Panc1 (cell line): ENCODE measurements around the gene PTGES3. TPM values are rescaled to one million over a fixed set of nuclear protein-coding genes. Genes with fewer than 3 reads are reported as not detected.
A peak's percentile ranks its signal among the peaks of the same experiment; 100 is the strongest.

Source experiments
- ATAC-seq: fragments of 200-7000 bp; cut with Tn5 transposase; 2 replicates; pipeline ENCODE4 v1.9.1; 2020; ENCODE audit warnings: mild to moderate bottlenecking, moderate library complexity
- BruUV-seq: library from RNA; stranded (reverse); fragments of 400-500 nt; replicated peaks from 2 replicates; lab custom pipeline; 2021; lab: Mats Ljungman, UMichigan
- CTCF ChIA-PET: fragments of 300-600 bp; sonication (Branson Sonifier 250); formaldehyde crosslinking; loops from one replicate; lab custom pipeline; 2022; ENCODE audit warnings: antibody characterized with exemption; lab: Charles Lee
- POLR2A ChIA-PET: fragments of 300-600 bp; sonication (Branson Sonifier 250); formaldehyde crosslinking; loops from one replicate; lab custom pipeline; 2022; ENCODE audit warnings: antibody characterized with exemption; lab: Charles Lee
- DNase-seq: peaks from one replicate; pipeline ENCODE4 v3.0.0-alpha.2; 2010; ENCODE audit warnings: low read depth, low spot score
- H3K27ac ChIP-seq: 2 replicates; pipeline ENCODE4 v1.5.1; 2011; ENCODE audit warnings: mild to moderate bottlenecking, low read length, inconsistent platforms
- H3K27me3 ChIP-seq: fragments of 200-500 bp; sonication (Bioruptor generic); 2 replicates; pipeline ENCODE4 v1.6.0; 2014; ENCODE audit warnings: low read length, inconsistent platforms; ENCODE audit not compliant: control insufficient read depth, insufficient read depth
- H3K36me3 ChIP-seq: fragments of 200-500 bp; sonication (Bioruptor generic); 2 replicates; pipeline ENCODE4 v1.5.1; 2014; ENCODE audit warnings: inconsistent platforms, mild to moderate bottlenecking, low read length, moderate library complexity; ENCODE audit not compliant: control insufficient read depth, insufficient read depth
- H3K4me1 ChIP-seq: 2 replicates; pipeline ENCODE4 v1.5.1; 2011; ENCODE audit warnings: inconsistent platforms, mild to moderate bottlenecking, low read length, moderate library complexity; ENCODE audit not compliant: control insufficient read depth, insufficient read depth
- H3K4me3 ChIP-seq, 2 experiments: 2 replicates each; pipeline ENCODE4 v1.5.1; 2011 to 2012; ENCODE audit warnings: low read depth in 2 of 2, low read length in 2 of 2, mild to moderate bottlenecking in 2 of 2, inconsistent platforms in 1 of 2, moderate library complexity in 1 of 2
- H3K9me3 ChIP-seq: fragments of 200-500 bp; sonication (Bioruptor generic); 2 replicates; pipeline ENCODE4 v1.5.1; 2014; ENCODE audit warnings: low read depth, mild to moderate bottlenecking, inconsistent platforms, low read length, moderate library complexity; ENCODE audit not compliant: control insufficient read depth, insufficient read depth
- CTCF ChIP-seq: fragments of 450-650 bp; IDR thresholded peaks from 2 replicates; pipeline ENCODE4 v1.5.1; 2017; ENCODE audit warnings: mild to moderate bottlenecking
- POLR2AphosphoS5 ChIP-seq: IDR thresholded peaks from 2 replicates; pipeline ENCODE4 v1.6.1; 2012; ENCODE audit warnings: mild to moderate bottlenecking, low read depth, low read length, moderate library complexity
- REST ChIP-seq, 2 experiments: IDR thresholded peaks; 2 replicates each; pipeline ENCODE4 v1.6.1; 2011 to 2012; ENCODE audit warnings: low read depth in 2 of 2, control low read depth in 1 of 2, low read length in 1 of 2, mild to moderate bottlenecking in 1 of 2, moderate library complexity in 1 of 2; ENCODE audit not compliant: insufficient read depth in 1 of 2
- SIN3A ChIP-seq: IDR thresholded peaks from 2 replicates; pipeline ENCODE4 v1.6.1; 2012; ENCODE audit warnings: low read depth, mild to moderate bottlenecking, low read length, moderate library complexity, borderline replicate concordance; ENCODE audit not compliant: insufficient read depth
- TCF7L2 ChIP-seq: IDR thresholded peaks from 2 replicates; pipeline ENCODE4 v1.6.1; 2011; ENCODE audit warnings: mild to moderate bottlenecking, low read depth, low read length, inconsistent platforms
- in situ Hi-C: cut with HindIII; loops from 2 replicates; pipeline ENCODE4 v1.10.0; 2016; ENCODE audit warnings: low sequenced_read_pairs, low pct_unique_long_range_greater_than_20kb
- intact Hi-C: fragments of 100-400 bp; cut with micrococcal nuclease; formaldehyde crosslinking; loops from one replicate; pipeline ENCODE4 v1.10.0; 2022; ENCODE audit not compliant: unreplicated experiment
- total RNA-seq: library from RNA; stranded (reverse); gene quantifications from one replicate; pipeline ENCODE4 v1.2.1, GENCODE V29; 2021; ENCODE audit not compliant: unreplicated experiment

The PTGES3 gene
- total RNA-seq, 1 experiment from 2014 or later, result 339 TPM

GRCh38 chr12:56630180-56630632 is 57.9 kb downstream of the PTGES3 start, which contains the start of gene BAZ2A:
Gene BAZ2A (minus strand): TSS chr12:56630326. CDS start chr12:56617530, 12,796 bp downstream.
- ChIA-PET CTCF (no interaction called here), POLR2A (no interaction called here)
- Histone ChIP-seq H3K36me3 (peaks cover 6% of the 10 kb centered on the region), H3K4me1 (peaks cover 41% of the 10 kb centered on the region), H3K27ac (peak within 1 kb of the TSS; percentile 96), H3K9me3 (no peaks in the 10 kb centered on the region), H3K4me3 (peak within 1 kb of the TSS; percentile 96 to 99), H3K27me3 (no peaks in the 10 kb centered on the region)
- TF ChIP-seq SIN3A (peak; percentile 90; the same call in 1 of the 2 replicates), TCF7L2 (no peak), REST (IDR thresholded peaks at IDR 0.05; ENCODE audit: insufficient read depth in 1 of 2, low read depth in 2 of 2, low read length in 1 of 2) (no peak), CTCF (no peak), POLR2AphosphoS5 (peak; percentile 29; the same call in 1 of the 2 replicates)
- in situ Hi-C loops, result no loop called here
- no TSS peak for BruUV-seq
- DNase-seq, result no peak
- intact Hi-C loops, result no loop called here
- peak; percentile 82 for ATAC-seq

GRCh38 chr12:56629459-56630179 is 58.5 kb downstream of the PTGES3 start:
- H3K4me1 ChIP-seq, result peaks cover 41% of the 10 kb centered on the region
- in situ Hi-C loops, result loop anchor here (10.0 kb wide), 1 partner anchor 55 kb away; no protein-coding TSS in a partner anchor
- peaks cover 6% of the 10 kb centered on the region for H3K36me3 ChIP-seq
- H3K27me3 ChIP-seq, result no peaks in the 10 kb centered on the region
- ChIA-PET CTCF (no interaction called here), POLR2A (interaction anchor here (1.2 kb wide), 1 partner anchor 17 kb away, joined by 3 read pairs; no protein-coding TSS in a partner anchor)
- intact Hi-C loops, result no loop called here
- no TSS peak for BruUV-seq
- peak; percentile 48 for ATAC-seq
- H3K9me3 ChIP-seq, result no peaks in the 10 kb centered on the region
- DNase-seq, result no peak
- H3K27ac ChIP-seq, result peak overlapping the region; percentile 96
- TF ChIP-seq REST (IDR thresholded peaks at IDR 0.05; ENCODE audit: insufficient read depth in 1 of 2, low read depth in 2 of 2, low read length in 1 of 2), result no peak
- no peak for TF ChIP-seq CTCF
- no peak for TF ChIP-seq POLR2AphosphoS5
- TF ChIP-seq TCF7L2, result no peak
- TF ChIP-seq SIN3A, result 0 out of 2 replicates have a peak, but pooled peaks have one; percentile 78
- H3K4me3 ChIP-seq, result peak overlapping the region; percentile 96 to 99
